ENCODE measurements around the gene RANBP17.

RANBP17 gene

DNA sequence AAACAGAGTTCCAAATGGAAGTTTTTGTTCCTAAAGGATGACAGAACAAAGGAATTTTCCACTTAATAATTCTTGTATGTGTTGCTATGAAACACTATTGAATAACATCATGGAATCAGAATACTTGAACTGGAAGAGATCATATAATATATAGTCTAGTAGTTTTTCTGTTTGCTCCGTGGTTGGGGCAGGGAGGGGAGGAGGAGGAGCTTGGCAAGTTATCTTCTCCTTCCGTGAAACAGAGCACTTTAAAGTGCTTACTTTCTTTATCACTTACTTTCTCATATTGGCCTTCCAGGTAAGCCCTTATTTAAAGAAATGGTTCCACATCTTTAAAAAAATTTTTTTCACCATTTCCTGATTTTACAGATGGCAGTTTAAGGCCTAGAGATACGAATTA, 281.4 kb downstream of the RANBP17 start (continued):
- TF ChIP-seq ZNF341 (tag by site-specific recombination; IDR thresholded peaks at IDR 0.05; ENCODE audit: low read depth), result no peak

DNA sequence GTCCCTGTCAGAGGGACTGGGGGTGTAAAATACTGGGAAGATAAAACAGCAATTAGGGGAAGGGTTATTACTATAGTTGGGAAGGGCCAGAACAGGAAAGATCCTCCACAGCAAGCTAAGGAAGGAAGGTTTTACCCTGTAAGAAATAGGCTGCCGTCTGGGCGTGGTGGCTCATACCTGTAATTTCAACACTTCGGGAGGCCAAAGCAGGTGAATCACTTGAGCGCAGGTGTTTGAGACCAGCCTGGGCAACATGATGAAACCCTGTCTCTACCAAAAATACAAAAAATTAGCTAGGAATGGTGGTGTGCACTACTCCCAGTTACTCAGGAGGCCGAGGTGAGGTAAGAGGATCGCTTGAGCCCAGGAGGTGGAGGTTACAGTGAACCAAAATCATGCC, 282.1 kb downstream of the RANBP17 start:
- ChIA-PET CTCF (no interaction called here), POLR2A (no interaction called here)
- H3K9me3 ChIP-seq (ENCODE audit: control insufficient read depth, insufficient read depth, low read depth, low read length), result no peaks in the 10 kb centered on the region
- no peak overlapping the region for H3K27ac ChIP-seq (ENCODE audit: extremely low read depth, low read depth, low read length)
- H3K4me1 ChIP-seq (ENCODE audit: control insufficient read depth, insufficient read depth, low read length), result no peaks in the 10 kb centered on the region
- H3K36me3 ChIP-seq (ENCODE audit: control insufficient read depth in 2 of 2, insufficient read depth in 1 of 2, low read length in 2 of 2), result no peaks in the 10 kb centered on the region
- no peak overlapping the region for H3K4me3 ChIP-seq (ENCODE audit: low read depth, low read length)
- TF ChIP-seq ZNF670 (tag by site-specific recombination; IDR thresholded peaks at IDR 0.05; ENCODE audit: low read depth) (no peak), ZNF558 (tag by site-specific recombination; IDR thresholded peaks at IDR 0.05) (no peak), RBAK (tag by site-specific recombination; IDR thresholded peaks at IDR 0.05) (no peak), INSM2 (tag by site-specific recombination; IDR thresholded peaks at IDR 0.05) (no peak), ZBTB49 (tag by site-specific recombination; IDR thresholded peaks at IDR 0.05; ENCODE audit: low read depth) (no peak), ZFP3 (tag by site-specific recombination; IDR thresholded peaks at IDR 0.05; ENCODE audit: low read depth) (no peak), ZNF132 (tag by site-specific recombination; IDR thresholded peaks at IDR 0.05; ENCODE audit: borderline replicate concordance) (no peak), ZNF146 (tag by site-specific recombination; IDR thresholded peaks at IDR 0.05) (no peak), IKZF3 (tag by site-specific recombination; IDR thresholded peaks at IDR 0.05) (no peak), SP2 (tag by site-specific recombination; IDR thresholded peaks at IDR 0.05) (no peak), ZNF24 (tag by site-specific recombination; IDR thresholded peaks at IDR 0.05) (no peak), OVOL3 (tag by site-specific recombination; IDR thresholded peaks at IDR 0.05) (no peak), SETDB1 (IDR thresholded peaks at IDR 0.05; ENCODE audit: insufficient read length, low read length) (no peak), ZNF514 (tag by site-specific recombination; IDR thresholded peaks at IDR 0.05) (no peak), ZFP37 (tag by site-specific recombination; IDR thresholded peaks at IDR 0.05) (no peak), ZFP69B (tag by site-specific recombination; IDR thresholded peaks at IDR 0.05) (no peak), ZFHX2 (tag by site-specific recombination; conservative IDR thresholded peaks at IDR 0.05) (no peak)
- TF ChIP-seq, protein P1, sequence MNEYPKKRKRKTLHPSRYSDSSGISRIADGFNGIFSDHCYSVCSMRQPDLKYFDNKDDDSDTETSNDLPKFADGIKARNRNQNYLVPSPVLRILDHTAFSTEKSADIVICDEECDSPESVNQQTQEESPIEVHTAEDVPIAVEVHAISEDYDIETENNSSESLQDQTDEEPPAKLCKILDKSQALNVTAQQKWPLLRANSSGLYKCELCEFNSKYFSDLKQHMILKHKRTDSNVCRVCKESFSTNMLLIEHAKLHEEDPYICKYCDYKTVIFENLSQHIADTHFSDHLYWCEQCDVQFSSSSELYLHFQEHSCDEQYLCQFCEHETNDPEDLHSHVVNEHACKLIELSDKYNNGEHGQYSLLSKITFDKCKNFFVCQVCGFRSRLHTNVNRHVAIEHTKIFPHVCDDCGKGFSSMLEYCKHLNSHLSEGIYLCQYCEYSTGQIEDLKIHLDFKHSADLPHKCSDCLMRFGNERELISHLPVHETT (tag by site-specific recombination; IDR thresholded peaks at IDR 0.05), result no peak
- TF ChIP-seq, protein P2, sequence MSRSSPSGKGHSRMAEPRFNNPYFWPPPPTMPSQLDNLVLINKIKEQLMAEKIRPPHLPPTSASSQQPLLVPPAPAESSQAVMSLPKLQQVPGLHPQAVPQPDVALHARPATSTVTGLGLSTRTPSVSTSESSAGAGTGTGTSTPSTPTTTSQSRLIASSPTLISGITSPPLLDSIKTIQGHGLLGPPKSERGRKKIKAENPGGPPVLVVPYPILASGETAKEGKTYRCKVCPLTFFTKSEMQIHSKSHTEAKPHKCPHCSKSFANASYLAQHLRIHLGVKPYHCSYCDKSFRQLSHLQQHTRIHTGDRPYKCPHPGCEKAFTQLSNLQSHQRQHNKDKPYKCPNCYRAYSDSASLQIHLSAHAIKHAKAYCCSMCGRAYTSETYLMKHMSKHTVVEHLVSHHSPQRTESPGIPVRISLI (tag by site-specific recombination; IDR thresholded peaks at IDR 0.05), result no peak
